Neural progenitor cell (in vitro differentiated cells): ENCODE data around the gene NAPB.

ENCODE experiments used
- EZH2phosphoT487 ChIP-seq: fragments of 200-600 bp; sonication (generic); IDR thresholded peaks from 2 replicates; pipeline ENCODE4 v1.6.1; 2017; ENCODE audit warnings: antibody characterized with exemption
- TF ChIP-seq, protein P1 (sequence below): fragments of 200-600 bp; sonication (generic); IDR thresholded peaks from 2 replicates; pipeline ENCODE4 v1.5.1; 2017; ENCODE audit warnings: antibody characterized with exemption, mild to moderate bottlenecking

DNA sequence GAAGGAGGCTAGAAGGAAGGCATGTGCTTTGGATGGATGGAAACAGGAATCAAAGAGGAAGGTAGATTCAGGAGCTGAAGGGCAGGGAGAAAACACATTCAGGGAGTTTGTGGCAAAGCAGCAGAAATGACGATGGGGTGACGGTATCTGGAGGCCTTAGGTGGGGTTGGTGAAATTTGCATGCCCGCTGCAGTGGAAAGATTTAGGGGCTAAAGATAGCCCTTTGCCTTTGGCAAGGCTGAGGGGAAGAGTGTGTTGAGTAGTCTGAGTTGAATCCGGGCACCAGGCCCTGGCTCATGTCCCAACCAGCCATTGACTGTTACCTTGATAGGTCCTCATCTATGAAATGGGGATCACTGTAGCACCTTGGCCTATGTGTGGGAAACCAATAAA is 58.0 kb downstream of the NAPB start:
- TF ChIP-seq, protein P1, sequence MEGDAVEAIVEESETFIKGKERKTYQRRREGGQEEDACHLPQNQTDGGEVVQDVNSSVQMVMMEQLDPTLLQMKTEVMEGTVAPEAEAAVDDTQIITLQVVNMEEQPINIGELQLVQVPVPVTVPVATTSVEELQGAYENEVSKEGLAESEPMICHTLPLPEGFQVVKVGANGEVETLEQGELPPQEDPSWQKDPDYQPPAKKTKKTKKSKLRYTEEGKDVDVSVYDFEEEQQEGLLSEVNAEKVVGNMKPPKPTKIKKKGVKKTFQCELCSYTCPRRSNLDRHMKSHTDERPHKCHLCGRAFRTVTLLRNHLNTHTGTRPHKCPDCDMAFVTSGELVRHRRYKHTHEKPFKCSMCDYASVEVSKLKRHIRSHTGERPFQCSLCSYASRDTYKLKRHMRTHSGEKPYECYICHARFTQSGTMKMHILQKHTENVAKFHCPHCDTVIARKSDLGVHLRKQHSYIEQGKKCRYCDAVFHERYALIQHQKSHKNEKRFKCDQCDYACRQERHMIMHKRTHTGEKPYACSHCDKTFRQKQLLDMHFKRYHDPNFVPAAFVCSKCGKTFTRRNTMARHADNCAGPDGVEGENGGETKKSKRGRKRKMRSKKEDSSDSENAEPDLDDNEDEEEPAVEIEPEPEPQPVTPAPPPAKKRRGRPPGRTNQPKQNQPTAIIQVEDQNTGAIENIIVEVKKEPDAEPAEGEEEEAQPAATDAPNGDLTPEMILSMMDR = no peak
- no peak for TF ChIP-seq EZH2phosphoT487
